ENCODE results near the gene PA2G4. TPM values are rescaled to one million over a fixed set of nuclear protein-coding genes. Genes with fewer than 3 reads are reported as not detected.

The PA2G4 gene
- total and polyA plus RNA-seq, 2 of the 4 experiments (the other 2 are of a cell fraction): 158 to 198 TPM

DNA sequence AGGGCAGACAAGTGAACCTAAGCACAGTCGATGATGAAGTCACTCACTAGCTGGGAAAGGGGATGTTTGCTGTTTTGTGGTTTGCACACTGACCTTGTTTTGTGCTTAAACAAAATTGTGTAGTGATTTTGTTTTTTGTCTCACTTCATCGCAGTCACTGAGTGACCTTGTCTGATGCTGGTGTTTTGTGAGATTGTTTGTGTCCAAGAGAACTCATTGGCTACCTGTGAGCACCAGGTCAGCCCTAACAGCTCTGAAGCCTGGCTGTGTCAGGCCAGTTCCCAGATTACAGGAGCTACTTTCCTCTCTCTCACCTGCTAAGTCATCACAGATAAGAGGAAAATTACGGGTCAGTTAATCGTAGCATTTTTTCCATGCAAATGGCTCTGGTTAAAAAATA, 19.8 kb downstream of the PA2G4 start:
- WGBS, 2 experiments (ENCODE audit: extremely low coverage in 2 of 2, insufficient read length in 1 of 2): no CpG with 5 or more reads among the region's 4 CpGs
- H3K4me2 ChIP-seq (ENCODE audit: low read depth, low read length): no peak overlapping the region
- TF ChIP-seq SMC3 (IDR thresholded peaks at IDR 0.05; ENCODE audit: low read depth, low read length) (no peak), BHLHE40 (IDR thresholded peaks at IDR 0.05; ENCODE audit: low read depth, low read length) (no peak), POLR2A (IDR thresholded peaks at IDR 0.05; ENCODE audit: low read depth, low read length) (no peak), MAFK (IDR thresholded peaks at IDR 0.05; ENCODE audit: low read depth, low read length) (no peak), MXI1 (IDR thresholded peaks at IDR 0.05; ENCODE audit: borderline replicate concordance, low read depth, low read length) (no peak), CHD1 (IDR thresholded peaks at IDR 0.05; ENCODE audit: low read depth, low read length) (no peak), NFE2L2 (IDR thresholded peaks at IDR 0.05; ENCODE audit: low read depth, low read length) (no peak), RFX5 (IDR thresholded peaks at IDR 0.05; ENCODE audit: low read depth, low read length) (no peak), RCOR1 (IDR thresholded peaks at IDR 0.05; ENCODE audit: insufficient replicate concordance, low read length) (no peak), RAD21 (IDR thresholded peaks at IDR 0.05; ENCODE audit: low read length) (no peak), CEBPB (IDR thresholded peaks at IDR 0.05; ENCODE audit: low read depth, low read length) (no peak), MAZ (IDR thresholded peaks at IDR 0.05; ENCODE audit: borderline replicate concordance, low read depth, low read length) (no peak), FOS (IDR thresholded peaks at IDR 0.05; ENCODE audit: low read depth, low read length) (no peak)
- TF ChIP-seq, protein P1, sequence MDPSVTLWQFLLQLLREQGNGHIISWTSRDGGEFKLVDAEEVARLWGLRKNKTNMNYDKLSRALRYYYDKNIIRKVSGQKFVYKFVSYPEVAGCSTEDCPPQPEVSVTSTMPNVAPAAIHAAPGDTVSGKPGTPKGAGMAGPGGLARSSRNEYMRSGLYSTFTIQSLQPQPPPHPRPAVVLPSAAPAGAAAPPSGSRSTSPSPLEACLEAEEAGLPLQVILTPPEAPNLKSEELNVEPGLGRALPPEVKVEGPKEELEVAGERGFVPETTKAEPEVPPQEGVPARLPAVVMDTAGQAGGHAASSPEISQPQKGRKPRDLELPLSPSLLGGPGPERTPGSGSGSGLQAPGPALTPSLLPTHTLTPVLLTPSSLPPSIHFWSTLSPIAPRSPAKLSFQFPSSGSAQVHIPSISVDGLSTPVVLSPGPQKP (IDR thresholded peaks at IDR 0.05; ENCODE audit: borderline replicate concordance, low read depth, low read length): no peak
- TF ChIP-seq, protein P2, sequence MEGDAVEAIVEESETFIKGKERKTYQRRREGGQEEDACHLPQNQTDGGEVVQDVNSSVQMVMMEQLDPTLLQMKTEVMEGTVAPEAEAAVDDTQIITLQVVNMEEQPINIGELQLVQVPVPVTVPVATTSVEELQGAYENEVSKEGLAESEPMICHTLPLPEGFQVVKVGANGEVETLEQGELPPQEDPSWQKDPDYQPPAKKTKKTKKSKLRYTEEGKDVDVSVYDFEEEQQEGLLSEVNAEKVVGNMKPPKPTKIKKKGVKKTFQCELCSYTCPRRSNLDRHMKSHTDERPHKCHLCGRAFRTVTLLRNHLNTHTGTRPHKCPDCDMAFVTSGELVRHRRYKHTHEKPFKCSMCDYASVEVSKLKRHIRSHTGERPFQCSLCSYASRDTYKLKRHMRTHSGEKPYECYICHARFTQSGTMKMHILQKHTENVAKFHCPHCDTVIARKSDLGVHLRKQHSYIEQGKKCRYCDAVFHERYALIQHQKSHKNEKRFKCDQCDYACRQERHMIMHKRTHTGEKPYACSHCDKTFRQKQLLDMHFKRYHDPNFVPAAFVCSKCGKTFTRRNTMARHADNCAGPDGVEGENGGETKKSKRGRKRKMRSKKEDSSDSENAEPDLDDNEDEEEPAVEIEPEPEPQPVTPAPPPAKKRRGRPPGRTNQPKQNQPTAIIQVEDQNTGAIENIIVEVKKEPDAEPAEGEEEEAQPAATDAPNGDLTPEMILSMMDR (conservative IDR thresholded peaks at IDR 0.05; ENCODE audit: low read depth, low read length): no peak
- ChIA-PET POLR2A (ENCODE audit: unreplicated experiment) (no interaction called here), CTCF (interaction anchor here (1.4 kb wide), 1 partner anchor 65 kb away, joined by 5 read pairs; the partner anchor contains the start of gene SMARCC2)
- peaks cover 13% of the 10 kb centered on the region for H3K36me3 ChIP-seq (ENCODE audit: control insufficient read depth, insufficient read depth, low read length)
- peaks cover 20 to 71% of the 10 kb centered on the region in 2 experiments for H3K79me1 ChIP-seq (ENCODE audit: low read depth in 1 of 2, low read length in 2 of 2)
- ATAC-seq (ENCODE audit: low read depth) (no peak), DNase-seq (no peak)
- H3K4me3 ChIP-seq (ENCODE audit: insufficient read depth, low read depth, low read length): no peak overlapping the region
- peaks cover 7% of the 10 kb centered on the region; the same call in 1 of the 2 replicates for H3K4me1 ChIP-seq (ENCODE audit: control insufficient read depth, insufficient read depth, low read length)
- BruUV-seq (replicated peaks): no TSS peak
- no peak overlapping the region for H3K56ac ChIP-seq (ENCODE audit: extremely low read depth, insufficient read depth, low read length)
- H3K23ac ChIP-seq (ENCODE audit: low read depth, low read length): no peak overlapping the region
- dilution Hi-C loops (cut with HindIII; ENCODE audit: low sequenced_read_pairs, unreplicated experiment): no loop called here
- no peaks in the 10 kb centered on the region for H3K9me1 ChIP-seq (ENCODE audit: insufficient read depth, low read length)
- no peak overlapping the region for H3K27ac ChIP-seq (ENCODE audit: insufficient read depth, low read length)
- in situ Hi-C loops (cut with MboI; ENCODE audit: low sequenced_read_pairs): no loop called here
- H3K27me3 ChIP-seq (ENCODE audit: control insufficient read depth, insufficient read depth, low read length): no peaks in the 10 kb centered on the region
- H3K9ac ChIP-seq (ENCODE audit: low read depth, low read length): no peak overlapping the region
- no peak overlapping the region for H4K91ac ChIP-seq (ENCODE audit: insufficient read depth, low read depth, low read length)
- H4K20me1 ChIP-seq (ENCODE audit: insufficient read depth, low read length): no peaks in the 10 kb centered on the region
- no peak overlapping the region for H2BK15ac ChIP-seq (ENCODE audit: low read depth, low read length)
- no peak overlapping the region for H2BK120ac ChIP-seq (ENCODE audit: low read depth, low read length)
- H2AFZ ChIP-seq (replicated peaks; ENCODE audit: low read length, poor library complexity): no peak overlapping the region
- no peak overlapping the region for H2BK5ac ChIP-seq (ENCODE audit: low read depth, low read length, poor library complexity, severe bottlenecking)
- H3K18ac ChIP-seq (ENCODE audit: low read depth, low read length): no peak overlapping the region
- H3K4ac ChIP-seq (ENCODE audit: low read depth, low read length): no peak overlapping the region
- H3K9me3 ChIP-seq (ENCODE audit: control insufficient read depth, insufficient read depth, low read length): no peaks in the 10 kb centered on the region
- intact Hi-C loops (cut with micrococcal nuclease): no loop called here
- H4K8ac ChIP-seq (ENCODE audit: low read depth in 2 of 2, low read length in 2 of 2): no peak overlapping the region
- no peak overlapping the region for H2AK5ac ChIP-seq (ENCODE audit: low read depth, low read length)
- H2BK20ac ChIP-seq (ENCODE audit: low read depth, low read length): no peak overlapping the region
- H3K14ac ChIP-seq (replicated peaks; ENCODE audit: low read depth, low read length): no peak overlapping the region
- H2AK9ac ChIP-seq (replicated peaks; ENCODE audit: low read depth, low read length, poor library complexity): no peak overlapping the region
- H4K5ac ChIP-seq (ENCODE audit: low read depth, low read length): no peak overlapping the region
